IPS-18c (cell line): ENCODE results near the gene NF1.
"Not testable (repeated sequence)": the region's sequence is repeated elsewhere in the genome, so short reads cannot be mapped to it uniquely, and the experiment has no call there.

Source experiments
- H3K4me3 ChIP-seq: 2 replicates; pipeline ENCODE4 v1.7.0; 2013; ENCODE audit warnings: low read depth, mild to moderate bottlenecking, low read length, moderate library complexity; ENCODE audit not compliant: insufficient read depth
- H3K9me3 ChIP-seq: one replicate; pipeline ENCODE4 v1.6.1; 2013; ENCODE audit warnings: mild to moderate bottlenecking, low read length, moderate library complexity; ENCODE audit not compliant: control insufficient read depth, insufficient read depth

NF1 gene, protein sequence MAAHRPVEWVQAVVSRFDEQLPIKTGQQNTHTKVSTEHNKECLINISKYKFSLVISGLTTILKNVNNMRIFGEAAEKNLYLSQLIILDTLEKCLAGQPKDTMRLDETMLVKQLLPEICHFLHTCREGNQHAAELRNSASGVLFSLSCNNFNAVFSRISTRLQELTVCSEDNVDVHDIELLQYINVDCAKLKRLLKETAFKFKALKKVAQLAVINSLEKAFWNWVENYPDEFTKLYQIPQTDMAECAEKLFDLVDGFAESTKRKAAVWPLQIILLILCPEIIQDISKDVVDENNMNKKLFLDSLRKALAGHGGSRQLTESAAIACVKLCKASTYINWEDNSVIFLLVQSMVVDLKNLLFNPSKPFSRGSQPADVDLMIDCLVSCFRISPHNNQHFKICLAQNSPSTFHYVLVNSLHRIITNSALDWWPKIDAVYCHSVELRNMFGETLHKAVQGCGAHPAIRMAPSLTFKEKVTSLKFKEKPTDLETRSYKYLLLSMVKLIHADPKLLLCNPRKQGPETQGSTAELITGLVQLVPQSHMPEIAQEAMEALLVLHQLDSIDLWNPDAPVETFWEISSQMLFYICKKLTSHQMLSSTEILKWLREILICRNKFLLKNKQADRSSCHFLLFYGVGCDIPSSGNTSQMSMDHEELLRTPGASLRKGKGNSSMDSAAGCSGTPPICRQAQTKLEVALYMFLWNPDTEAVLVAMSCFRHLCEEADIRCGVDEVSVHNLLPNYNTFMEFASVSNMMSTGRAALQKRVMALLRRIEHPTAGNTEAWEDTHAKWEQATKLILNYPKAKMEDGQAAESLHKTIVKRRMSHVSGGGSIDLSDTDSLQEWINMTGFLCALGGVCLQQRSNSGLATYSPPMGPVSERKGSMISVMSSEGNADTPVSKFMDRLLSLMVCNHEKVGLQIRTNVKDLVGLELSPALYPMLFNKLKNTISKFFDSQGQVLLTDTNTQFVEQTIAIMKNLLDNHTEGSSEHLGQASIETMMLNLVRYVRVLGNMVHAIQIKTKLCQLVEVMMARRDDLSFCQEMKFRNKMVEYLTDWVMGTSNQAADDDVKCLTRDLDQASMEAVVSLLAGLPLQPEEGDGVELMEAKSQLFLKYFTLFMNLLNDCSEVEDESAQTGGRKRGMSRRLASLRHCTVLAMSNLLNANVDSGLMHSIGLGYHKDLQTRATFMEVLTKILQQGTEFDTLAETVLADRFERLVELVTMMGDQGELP (N-terminal part only)

DNA sequence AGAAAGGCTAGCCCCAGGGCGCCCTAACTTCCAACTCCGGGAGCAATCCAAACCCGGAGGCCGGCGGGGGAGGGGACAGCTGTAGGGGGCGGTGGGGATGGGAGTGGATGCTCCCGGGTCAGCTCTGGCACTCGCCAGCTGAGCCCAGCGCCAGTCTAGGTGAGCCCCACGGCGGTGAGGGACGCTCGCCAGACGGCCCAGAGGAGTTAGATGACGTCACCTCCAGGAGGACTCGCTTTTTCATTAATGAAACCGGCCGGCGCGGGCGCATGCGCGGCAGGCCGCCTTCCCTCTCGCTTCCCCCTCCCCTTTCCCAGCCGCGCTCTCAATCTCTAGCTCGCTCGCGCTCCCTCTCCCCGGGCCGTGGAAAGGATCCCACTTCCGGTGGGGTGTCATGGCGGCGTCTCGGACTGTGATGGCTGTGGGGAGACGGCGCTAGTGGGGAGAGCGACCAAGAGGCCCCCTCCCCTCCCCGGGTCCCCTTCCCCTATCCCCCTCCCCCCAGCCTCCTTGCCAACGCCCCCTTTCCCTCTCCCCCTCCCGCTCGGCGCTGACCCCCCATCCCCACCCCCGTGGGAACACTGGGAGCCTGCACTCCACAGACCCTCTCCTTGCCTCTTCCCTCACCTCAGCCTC lies at the start of gene NF1:
NF1 (plus strand) TSS at position 378 of the 636 bp plus-strand sequence. CDS start 333 bp downstream, outside the sequence.
- Histone ChIP-seq H3K9me3 (no peaks in the 10 kb centered on the region), H3K4me3 (peak within 1 kb of the TSS; percentile 64)

- H3K9me3 ChIP-seq, H3K4me3 ChIP-seq: not testable (repeated sequence)
Measured at GRCh38 chr17:31046856-31047425, 47.8 kb upstream of the NF1 start.

DNA sequence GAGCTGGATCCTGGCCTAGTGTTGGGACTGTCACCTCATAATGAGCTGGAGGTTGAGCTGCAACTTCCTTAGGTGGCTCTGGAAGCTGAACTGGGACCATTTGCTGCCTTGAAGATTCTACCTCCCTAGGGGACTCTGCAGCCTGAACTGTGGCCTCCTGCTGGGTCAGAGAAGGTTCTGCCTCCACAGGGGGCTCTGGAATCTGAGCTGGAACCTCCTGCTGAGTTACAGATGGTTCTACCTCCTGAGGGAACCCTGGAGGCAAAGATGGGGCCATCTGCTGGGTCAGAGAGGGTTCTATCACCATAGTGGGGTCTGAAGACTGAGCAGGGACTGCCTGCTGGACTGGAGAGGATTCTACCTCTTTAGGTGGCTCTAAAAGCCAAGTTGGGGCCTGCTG lies 46.6 kb upstream of the NF1 start:
- H3K4me3 ChIP-seq = no peak overlapping the region

GRCh38 chr17:31048780-31049179 lies 46.0 kb upstream of the NF1 start:
- Histone ChIP-seq H3K9me3 (no peaks in the 10 kb centered on the region), H3K4me3 (no peak overlapping the region)

More for the DNA sequence above, 46.6 kb upstream of the NF1 start:
- H3K9me3 ChIP-seq = no peaks in the 10 kb centered on the region

DNA sequence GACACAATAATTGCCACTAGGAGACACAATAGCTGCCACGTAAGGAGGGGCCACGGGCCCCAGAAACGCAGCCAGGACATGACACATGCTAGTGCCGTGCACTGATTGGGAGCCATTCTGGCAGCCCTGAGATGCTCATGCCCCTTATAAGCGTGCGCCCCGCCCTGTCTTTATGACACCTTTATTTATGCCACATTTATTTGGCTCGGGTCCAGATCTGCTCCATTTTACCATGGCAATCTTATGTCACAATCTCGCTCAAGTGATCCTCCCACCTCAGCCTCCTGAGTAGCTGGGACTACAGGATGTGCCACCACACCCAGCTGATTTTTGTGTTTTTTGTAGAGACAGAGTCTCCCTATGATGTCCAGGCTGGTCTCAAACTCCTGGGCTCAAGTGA lies 43.8 kb upstream of the NF1 start:
- Histone ChIP-seq H3K9me3 (no peaks in the 10 kb centered on the region), H3K4me3 (no peak overlapping the region)

- no peaks in the 10 kb centered on the region for H3K9me3 ChIP-seq
- H3K4me3 ChIP-seq = no peak overlapping the region
Measured at GRCh38 chr17:31051506-31051905, 43.3 kb upstream of the NF1 start.

GRCh38 chr17:31052187-31052889 lies 42.4 kb upstream of the NF1 start:
- no peak overlapping the region for H3K4me3 ChIP-seq
- no peaks in the 10 kb centered on the region for H3K9me3 ChIP-seq

DNA sequence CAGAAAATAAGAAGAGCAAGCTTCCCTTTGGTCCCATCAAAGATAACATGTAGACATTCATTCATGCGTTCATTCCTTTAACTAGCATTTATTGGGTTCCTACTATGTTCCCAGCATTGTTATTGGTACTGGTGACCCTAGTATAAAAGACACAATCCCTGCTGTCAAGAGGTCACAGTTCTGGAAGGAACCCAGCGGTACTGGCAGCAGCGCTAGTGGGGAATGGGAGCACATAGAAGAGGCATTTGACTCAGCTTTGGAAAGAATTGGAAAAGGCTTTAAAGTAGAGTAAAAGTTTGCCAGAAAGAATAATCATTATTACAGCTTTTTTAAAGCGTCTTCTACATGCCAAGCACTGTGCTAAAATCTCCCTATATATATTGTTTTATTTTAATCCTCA lies 41.7 kb upstream of the NF1 start:
- Histone ChIP-seq H3K9me3 (no peaks in the 10 kb centered on the region), H3K4me3 (no peak overlapping the region)

DNA sequence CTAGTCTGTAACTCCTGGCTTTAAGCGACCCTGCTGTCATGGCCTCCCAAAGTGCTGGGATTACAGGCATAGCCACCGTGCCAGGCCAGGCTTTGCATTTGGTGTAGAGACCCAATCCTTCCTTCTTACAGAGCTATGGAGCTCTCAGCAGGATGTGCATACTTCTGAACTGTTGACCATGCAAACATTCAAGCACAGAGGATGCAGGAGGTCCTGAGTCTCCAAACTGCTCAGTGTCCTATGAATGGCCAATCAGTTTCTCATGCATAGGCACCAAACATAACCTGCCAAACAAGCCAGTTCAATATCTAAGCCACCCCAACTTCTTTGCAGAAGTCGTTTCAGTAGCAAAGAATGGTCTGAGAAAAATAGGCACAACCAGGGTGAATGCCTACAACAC lies 40.0 kb upstream of the NF1 start:
- H3K4me3 ChIP-seq = no peak overlapping the region
- H3K9me3 ChIP-seq = no peaks in the 10 kb centered on the region

DNA sequence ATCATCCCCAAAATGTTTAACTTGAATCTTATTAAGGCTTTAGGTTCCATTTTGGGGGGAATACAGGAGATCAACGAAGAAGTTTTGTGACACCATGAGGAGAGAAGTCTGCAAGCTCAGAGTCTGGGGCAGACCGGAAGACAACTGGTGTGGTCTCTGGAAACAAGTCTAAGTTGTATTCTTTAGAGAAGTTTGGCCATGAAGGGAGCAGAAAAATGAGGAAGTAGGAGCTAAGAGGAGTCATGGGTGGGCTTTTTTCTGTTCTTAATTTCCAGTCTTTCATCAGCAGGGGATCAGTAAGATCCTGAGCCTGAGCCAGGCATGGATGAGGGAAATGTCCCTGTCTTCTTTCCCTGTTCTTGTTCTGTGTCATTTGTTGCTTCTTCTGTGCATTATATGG lies 35.8 kb upstream of the NF1 start:
- no peaks in the 10 kb centered on the region for H3K9me3 ChIP-seq
- no peak overlapping the region for H3K4me3 ChIP-seq

- H3K9me3 ChIP-seq = no peaks in the 10 kb centered on the region
Measured at GRCh38 chr17:31060791-31061550, 33.8 kb upstream of the NF1 start.

DNA sequence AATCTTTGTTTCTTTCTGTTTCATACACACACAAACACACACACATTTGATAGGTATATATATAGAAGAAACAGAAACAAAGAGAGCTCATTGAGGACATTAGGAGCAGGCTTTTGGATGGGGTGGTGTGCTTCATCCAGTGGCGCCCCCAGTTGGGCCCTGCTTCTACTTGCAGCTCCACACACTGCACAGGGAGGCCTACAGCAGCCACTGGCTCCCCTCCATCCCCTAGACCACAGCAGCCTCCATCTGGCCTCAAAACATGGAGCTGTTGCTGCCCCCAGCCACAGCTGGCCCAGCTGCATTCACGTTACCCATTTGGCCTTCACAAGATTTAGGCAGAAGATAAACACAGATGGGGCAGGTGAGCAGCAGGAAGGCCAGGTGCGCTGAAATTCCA lies 33.1 kb upstream of the NF1 start:
- Histone ChIP-seq H3K4me3 (no peak overlapping the region), H3K9me3 (no peaks in the 10 kb centered on the region)

More at GRCh38 chr17:31060791-31061550, 33.8 kb upstream of the NF1 start:
- H3K4me3 ChIP-seq = no peak overlapping the region

DNA sequence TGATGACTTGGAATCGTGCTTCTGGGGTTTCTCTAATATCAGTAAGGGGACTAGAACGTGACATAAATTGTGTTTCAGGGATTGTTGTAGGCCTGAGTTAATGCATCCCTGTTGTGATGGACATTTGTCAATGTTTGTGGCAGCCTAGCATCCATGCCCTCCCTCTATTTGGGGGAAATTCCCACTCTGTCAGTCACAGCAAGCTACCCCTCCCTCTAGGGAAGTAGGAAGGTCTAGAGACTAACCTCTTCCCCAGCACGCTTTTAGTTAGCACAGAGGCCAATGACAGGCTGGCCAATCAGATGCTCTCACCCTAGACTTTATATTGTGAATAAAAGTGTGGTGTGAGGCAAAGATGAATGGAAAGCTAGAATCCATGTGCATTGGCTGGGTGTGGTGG lies 32.4 kb upstream of the NF1 start:
- H3K9me3 ChIP-seq = no peaks in the 10 kb centered on the region
- no peak overlapping the region for H3K4me3 ChIP-seq

DNA sequence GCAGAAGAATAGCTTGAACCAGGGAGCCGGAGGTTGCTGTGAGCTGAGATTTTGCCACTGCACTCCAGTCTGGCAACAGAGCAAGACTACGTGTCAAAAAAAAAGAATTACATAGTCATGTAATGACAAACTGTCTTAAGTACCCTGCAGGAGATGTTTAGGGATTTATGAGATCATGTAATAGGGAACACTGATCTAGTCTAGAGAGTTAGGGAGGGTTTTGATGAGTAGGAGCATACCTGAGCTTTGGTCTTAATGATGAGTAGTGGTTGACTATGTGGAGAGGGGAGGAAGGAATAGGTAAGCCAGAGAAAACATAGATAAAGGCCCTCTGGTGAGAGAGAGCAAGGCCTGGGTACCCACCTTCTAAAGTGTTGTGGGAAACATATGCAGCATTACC lies 30.1 kb upstream of the NF1 start:
- H3K4me3 ChIP-seq = no peak overlapping the region
- H3K9me3 ChIP-seq = no peaks in the 10 kb centered on the region

- Histone ChIP-seq H3K4me3 (no peak overlapping the region), H3K9me3 (no peaks in the 10 kb centered on the region)
Measured at GRCh38 chr17:31067691-31068184, 27.0 kb upstream of the NF1 start.
